Small intestine (tissue), 16 donors: ENCODE results near the gene CTAGE1. TPM values are rescaled to one million over a fixed set of nuclear protein-coding genes. Genes with fewer than 3 reads are reported as not detected.

Experiments used
- DNase-seq, 2 donors: peaks; one replicate each; pipeline versions ENCODE4 v3.0.0 to v3.0.0-alpha.2; 2013
- FAIRE-seq: peaks from 2 replicates; lab custom pipeline; 2012; peaks lifted over from hg19 to GRCh38; lab: Jason Lieb, UNC
- H3K27ac ChIP-seq, 3 donors: one replicate each; pipeline ENCODE4 v1.5.1; 2013; ENCODE audit warnings: low read length in 2 of 3, mild to moderate bottlenecking in 2 of 3, control low read depth in 1 of 3, inconsistent platforms in 1 of 3, low read depth in 1 of 3, moderate library complexity in 1 of 3
- H3K27me3 ChIP-seq, 3 donors: one replicate each; pipeline ENCODE4 v1.6.1; 2013; ENCODE audit warnings: low read length in 3 of 3, inconsistent platforms in 1 of 3; ENCODE audit not compliant: control insufficient read depth in 3 of 3, insufficient read depth in 3 of 3
- H3K36me3 ChIP-seq, 3 donors: one replicate each; pipeline ENCODE4 v1.6.1; 2013; ENCODE audit warnings: low read length in 3 of 3, inconsistent platforms in 1 of 3, low read depth in 1 of 3, mild to moderate bottlenecking in 1 of 3, moderate library complexity in 1 of 3; ENCODE audit not compliant: control insufficient read depth in 3 of 3, insufficient read depth in 2 of 3
- H3K4me1 ChIP-seq, 3 donors: one replicate each; pipeline ENCODE4 v1.6.1; 2013; ENCODE audit warnings: low read length in 2 of 3, inconsistent platforms in 1 of 3, low read depth in 1 of 3, mild to moderate bottlenecking in 1 of 3, moderate library complexity in 1 of 3; ENCODE audit not compliant: control insufficient read depth in 3 of 3, insufficient read depth in 2 of 3
- H3K4me3 ChIP-seq, 3 donors: one replicate each; pipeline ENCODE4 v1.5.1; 2013; ENCODE audit warnings: low read length in 3 of 3, control low read depth in 1 of 3, inconsistent platforms in 1 of 3, low read depth in 1 of 3, mild to moderate bottlenecking in 1 of 3, moderate library complexity in 1 of 3
- H3K9me3 ChIP-seq, 2 donors: one replicate each; pipeline ENCODE4 v1.6.1; 2013; ENCODE audit warnings: low read depth in 1 of 2, low read length in 1 of 2; ENCODE audit not compliant: control insufficient read depth in 2 of 2, insufficient read depth in 1 of 2
- WGBS, 3 donors: extraction: QIAGEN DNeasy Blood & Tissue Kit; methylation state at CpG; one replicate each; pipeline ENCODE4 v1.1.7; 2013; 5-methylcytosine and 5-hydroxymethylcytosine counted together
- long read RNA-seq, 10 donors: transcript quantifications; one replicate each; lab custom pipeline, GENCODE V29; 2026
- polyA plus RNA-seq, 4 donors: library from polyadenylated mRNA; stranded (reverse) in 3 of 4; unstranded in 1 of 4; fragments of 200-250 nt in 3 of 4; fragments of 120-200 nt in 1 of 4; gene quantifications; one replicate each; pipeline versions ENCODE4 v1.2.1 to v1.2.3, GENCODE V29; 2013
- donor health status: healthy with polysubstance abuse.
- donor health status: control.
- donor health status: control.
- donor health status: Bipolar disorder and iron deficiency.
- donor health status: healthy.

The CTAGE1 gene
- polyA plus RNA-seq = under 1 TPM in 1 of 4 donors, not detected in 3; 0.10 TPM
- long read RNA-seq, donor 1 = 0 reads
- long read RNA-seq, donor 2 = 0 reads
- long read RNA-seq, donor 3, full-length matches to known transcripts = 1 of 1 reads
- long read RNA-seq, donor 3, partial matches to known transcripts = 0 of 1 reads
- long read RNA-seq, donor 3, other reads (novel, unspliced or antisense) = 0 of 1 reads
- long read RNA-seq, donor 4 = 0 reads
- long read RNA-seq, donor 5 = 0 reads
- long read RNA-seq, donor 6 = 0 reads
- long read RNA-seq, donor 7 = 0 reads
- long read RNA-seq, donor 8 = 0 reads
- long read RNA-seq, donor 9 = 0 reads
- long read RNA-seq, donor 10, full-length matches to known transcripts = 1 of 1 reads
- long read RNA-seq, donor 10, partial matches to known transcripts = 0 of 1 reads
- long read RNA-seq, donor 10, other reads (novel, unspliced or antisense) = 0 of 1 reads

- no peaks in the 10 kb centered on the region for H3K36me3 ChIP-seq
- 85 to 96% (median 90%) methylated on average over 24 of the region's 24 CpGs for WGBS, 3 donors
- H3K4me3 ChIP-seq = no peak within 1 kb of the TSS
- H3K4me1 ChIP-seq = peaks cover 0 to 6% (median 3%) of the 10 kb centered on the region in 3 donors
- peaks cover 0 to 12% of the 10 kb centered on the region in 2 donors for H3K9me3 ChIP-seq
- no peaks in the 10 kb centered on the region for H3K27me3 ChIP-seq
- DNase-seq (no peak), FAIRE-seq (no peak)
- H3K27ac ChIP-seq = no peak within 1 kb of the TSS
Observed at GRCh38 chr18:22417496-22418188, at the start of gene CTAGE1. Gene CTAGE1, minus strand, starts transcription at chr18:22417915. Its CDS starts 104 bp downstream, at chr18:22417811.

DNA sequence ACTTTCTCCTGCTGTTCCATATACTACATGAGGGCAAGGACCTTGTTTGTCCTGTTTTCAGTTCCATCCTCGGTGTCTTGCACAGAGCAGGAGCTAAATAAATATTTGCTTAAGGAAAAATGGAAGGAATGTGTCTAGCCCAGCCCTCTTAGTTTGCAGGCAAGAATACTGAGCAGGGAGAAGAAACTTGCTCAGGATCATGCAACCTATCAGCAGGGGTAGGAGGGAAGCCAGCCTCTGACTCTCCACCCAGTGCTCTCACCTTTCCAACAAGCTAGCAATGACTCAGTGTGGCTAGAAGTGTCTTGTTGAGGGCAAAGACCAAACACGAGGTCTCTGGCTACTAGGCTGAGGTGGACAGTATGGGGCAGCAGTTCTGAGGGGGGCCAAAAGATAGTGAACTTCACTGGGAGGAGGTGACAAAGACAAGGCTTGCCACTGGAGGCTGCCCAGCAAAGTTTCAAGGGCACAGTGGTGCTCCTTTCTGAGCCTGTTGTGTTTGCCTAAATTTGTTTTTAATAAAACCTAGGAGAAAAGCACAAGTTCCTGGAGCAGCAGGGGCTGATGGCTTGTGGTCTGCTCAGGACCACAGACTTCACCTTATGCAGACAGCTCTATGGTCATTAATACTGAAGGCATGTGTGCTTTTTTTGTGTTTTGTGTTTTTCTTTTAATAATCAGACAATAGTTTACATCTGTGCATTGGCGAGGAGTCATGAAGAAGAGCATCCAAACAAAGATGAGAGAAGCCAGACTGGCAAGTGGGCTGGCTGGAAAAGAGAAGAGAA lies 49.1 kb upstream of the CTAGE1 start:
- no peaks in the 10 kb centered on the region for H3K9me3 ChIP-seq
- peaks cover 2 to 41% (median 34%) of the 10 kb centered on the region in 3 donors for H3K4me1 ChIP-seq
- no peaks in the 10 kb centered on the region for H3K36me3 ChIP-seq
- no peak overlapping the region for H3K4me3 ChIP-seq
- H3K27ac ChIP-seq = peak overlapping the region in 2 of 3 donors; percentile 27 to 55
- no peaks in the 10 kb centered on the region for H3K27me3 ChIP-seq
- DNase-seq (peak; percentile 71 to 75), FAIRE-seq (no peak)
- WGBS, 3 donors = 40 to 49% (median 45%) methylated on average over 3 of the region's 3 CpGs

- WGBS, 3 donors = 58 to 63% (median 62%) methylated on average over 3 of the region's 3 CpGs
- DNase-seq (peak; percentile 28 to 48), FAIRE-seq (no peak)
- Histone ChIP-seq H3K27ac (peak overlapping the region in 1 of 3 donors; percentile 55), H3K4me1 (peaks cover 0 to 32% (median 29%) of the 10 kb centered on the region in 3 donors), H3K27me3 (no peaks in the 10 kb centered on the region), H3K9me3 (no peaks in the 10 kb centered on the region), H3K4me3 (no peak overlapping the region), H3K36me3 (no peaks in the 10 kb centered on the region)
Observed at GRCh38 chr18:22465859-22466457, 48.2 kb upstream of the CTAGE1 start.

DNA sequence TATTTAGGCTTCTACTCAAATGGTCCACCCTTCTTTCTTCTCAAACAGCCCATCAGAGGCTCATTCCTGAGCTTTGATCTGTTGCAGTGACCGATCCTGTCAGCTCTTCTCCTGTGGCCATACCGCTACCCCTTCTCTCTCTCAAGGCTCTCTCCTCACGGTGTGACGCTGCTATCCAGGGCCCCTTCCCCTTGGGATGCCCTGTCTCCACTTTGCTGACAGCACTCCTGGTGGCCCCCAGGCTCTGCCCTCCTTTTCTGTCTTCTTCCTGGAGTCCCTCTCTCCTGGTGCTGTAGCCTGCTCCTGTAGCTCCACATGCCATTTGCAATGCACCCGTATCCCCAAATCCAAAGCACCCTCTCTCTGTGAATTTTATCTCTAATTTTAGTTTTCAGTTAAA lies 45.4 kb upstream of the CTAGE1 start:
- WGBS, 3 donors = 91 to 98% (median 92%) methylated on average over 5 of the region's 5 CpGs
- DNase-seq = no peak
- H3K36me3 ChIP-seq = no peaks in the 10 kb centered on the region
- no peaks in the 10 kb centered on the region for H3K27me3 ChIP-seq
- H3K4me3 ChIP-seq = no peak overlapping the region
- H3K9me3 ChIP-seq = no peaks in the 10 kb centered on the region
- FAIRE-seq = no peak
- H3K27ac ChIP-seq = no peak overlapping the region
- peaks cover 0 to 23% (median 19%) of the 10 kb centered on the region in 3 donors for H3K4me1 ChIP-seq

DNA sequence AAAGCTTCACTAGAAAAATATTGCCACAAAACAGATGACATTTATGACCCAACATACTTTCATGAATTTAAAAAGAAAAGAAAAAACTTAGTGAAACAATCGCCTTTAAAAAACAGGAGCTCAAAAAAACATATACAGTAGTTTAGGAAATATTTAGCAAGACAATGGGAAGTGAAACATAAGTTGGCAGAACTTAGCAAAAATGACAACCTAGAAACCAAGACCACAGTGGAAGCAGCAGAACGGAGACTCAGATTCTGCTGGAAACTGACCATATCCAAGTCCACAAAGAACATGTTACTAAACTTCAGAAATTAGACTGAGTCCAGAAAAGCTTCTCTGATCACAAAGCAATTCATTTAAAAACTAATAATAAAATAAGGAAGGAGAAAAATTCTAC lies 41.8 kb upstream of the CTAGE1 start:
- Histone ChIP-seq H3K27ac (no peak overlapping the region), H3K36me3 (no peaks in the 10 kb centered on the region), H3K4me3 (no peak overlapping the region), H3K27me3 (no peaks in the 10 kb centered on the region), H3K9me3 (no peaks in the 10 kb centered on the region), H3K4me1 (peaks cover 0 to 2% (median 0%) of the 10 kb centered on the region in 3 donors)
- WGBS, 3 donors = 79 to 98% (median 85%) methylated on average over 2 of the region's 2 CpGs
- DNase-seq (no peak), FAIRE-seq (no peak)

DNA sequence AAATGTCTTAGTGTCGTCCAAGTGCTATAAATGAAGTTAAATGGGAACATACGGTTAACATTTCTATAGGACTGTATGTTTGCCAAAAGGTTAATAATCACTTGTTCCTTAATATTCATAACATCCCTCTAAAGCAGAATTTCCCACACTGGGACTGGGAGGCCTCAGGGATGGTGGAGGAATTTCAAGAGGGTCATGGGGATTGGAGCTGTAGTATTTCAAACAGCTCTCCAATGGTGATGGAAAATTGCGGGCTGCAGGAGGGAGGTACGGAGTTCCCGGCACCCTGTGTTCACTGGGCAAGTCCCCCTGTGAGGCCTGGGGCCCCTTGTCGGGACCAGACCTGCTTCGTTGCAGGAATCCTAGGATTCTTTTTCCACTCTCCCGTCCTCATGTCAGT lies 39.8 kb upstream of the CTAGE1 start:
- Histone ChIP-seq H3K27me3 (no peaks in the 10 kb centered on the region), H3K4me1 (peaks cover 2 to 9% (median 2%) of the 10 kb centered on the region in 3 donors), H3K4me3 (no peak overlapping the region), H3K36me3 (no peaks in the 10 kb centered on the region), H3K27ac (no peak overlapping the region), H3K9me3 (no peaks in the 10 kb centered on the region)
- 90 to 92% (median 91%) methylated on average over 8 of the region's 8 CpGs for WGBS, 3 donors
- FAIRE-seq (no peak), DNase-seq (no peak)

GRCh38 chr18:22456547-22456946 lies 38.8 kb upstream of the CTAGE1 start:
- peaks cover 2 to 14% (median 2%) of the 10 kb centered on the region in 3 donors for H3K4me1 ChIP-seq
- H3K4me3 ChIP-seq = no peak overlapping the region
- H3K9me3 ChIP-seq = peaks cover 0 to 4% of the 10 kb centered on the region in 2 donors
- no peak for FAIRE-seq
- no peak for DNase-seq
- 87 to 92% (median 90%) methylated on average over 6 of the region's 6 CpGs for WGBS, 3 donors
- no peak overlapping the region for H3K27ac ChIP-seq
- no peaks in the 10 kb centered on the region for H3K36me3 ChIP-seq
- no peaks in the 10 kb centered on the region for H3K27me3 ChIP-seq

DNA sequence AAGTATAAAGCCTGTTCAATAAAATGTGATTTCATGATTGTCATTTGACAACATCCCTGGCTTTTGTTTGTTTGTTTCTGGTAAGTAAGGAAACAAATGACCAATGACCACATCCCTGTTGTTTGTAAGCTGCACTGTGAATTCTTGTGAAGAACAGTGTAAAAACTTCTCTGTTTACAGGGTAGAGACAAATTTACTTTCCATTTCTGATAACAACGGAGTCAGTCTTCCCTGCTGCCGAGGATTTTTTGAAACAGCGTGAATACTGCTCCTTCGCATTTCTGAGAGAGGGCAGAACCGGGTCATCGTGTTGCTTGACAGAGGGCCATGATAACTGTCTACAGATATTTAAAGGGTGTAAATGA lies 38.4 kb upstream of the CTAGE1 start:
- Histone ChIP-seq H3K9me3 (peaks cover 0 to 4% of the 10 kb centered on the region in 2 donors), H3K4me1 (peaks cover 2 to 14% (median 2%) of the 10 kb centered on the region in 3 donors), H3K4me3 (no peak overlapping the region), H3K27ac (no peak overlapping the region), H3K27me3 (no peaks in the 10 kb centered on the region), H3K36me3 (no peaks in the 10 kb centered on the region)
- 76 to 84% (median 81%) methylated on average over 6 of the region's 6 CpGs for WGBS, 3 donors
- DNase-seq = no peak
- FAIRE-seq = no peak
